ENCODE data around the gene OS9.

The OS9 gene

GRCh38 chr12:57754411-57755193, 60.7 kb downstream of the OS9 start, which contains the start of gene MARCHF9:
Gene MARCHF9, plus strand, starts transcription at chr12:57755103. Its CDS starts 426 bp downstream, at chr12:57755529.
- DNase-seq = peak; percentile 83

- DNase-seq = no peak
These were observed 61.2 kb downstream of the OS9 start for GRCh38 chr12:57755194-57755453.

DNA sequence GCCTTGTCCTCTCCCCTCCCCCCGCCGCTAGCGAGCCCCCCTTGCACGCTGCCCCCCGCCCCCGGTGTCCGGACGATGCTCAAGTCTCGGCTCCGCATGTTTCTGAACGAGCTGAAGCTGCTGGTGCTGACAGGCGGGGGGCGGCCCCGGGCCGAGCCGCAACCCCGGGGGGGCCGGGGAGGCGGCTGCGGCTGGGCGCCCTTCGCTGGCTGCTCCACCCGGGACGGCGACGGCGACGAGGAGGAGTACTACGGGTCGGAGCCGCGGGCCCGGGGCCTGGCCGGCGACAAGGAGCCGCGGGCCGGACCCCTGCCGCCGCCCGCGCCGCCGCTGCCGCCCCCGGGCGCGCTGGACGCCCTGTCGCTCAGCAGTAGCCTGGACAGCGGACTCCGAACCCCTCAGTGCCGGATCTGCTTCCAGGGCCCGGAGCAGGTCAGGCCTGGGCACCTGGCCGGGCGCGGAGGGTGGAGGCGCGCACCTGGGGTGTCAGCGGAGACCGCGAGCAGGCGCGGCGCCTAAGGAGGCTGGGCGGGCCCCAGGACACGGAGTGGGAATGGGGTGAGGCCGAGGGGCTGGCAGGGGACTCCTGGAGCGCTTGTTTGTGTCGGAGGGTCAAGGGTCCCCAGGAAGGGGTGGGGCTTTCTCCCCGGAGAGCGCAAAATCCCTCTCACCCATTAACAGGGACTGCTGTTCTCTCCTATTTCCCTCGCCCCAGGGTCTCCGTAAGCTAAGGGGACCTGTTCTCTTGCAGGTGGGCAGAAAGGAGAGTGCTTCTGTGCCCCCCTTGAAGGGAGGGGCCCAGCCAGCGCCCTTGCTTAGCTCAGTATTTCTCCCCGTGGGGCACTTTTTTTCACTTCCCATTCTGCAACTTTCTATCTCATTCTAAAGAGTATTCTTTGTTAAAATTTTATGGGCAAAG, 61.8 kb downstream of the OS9 start:
- peak; percentile 35 for DNase-seq

DNA sequence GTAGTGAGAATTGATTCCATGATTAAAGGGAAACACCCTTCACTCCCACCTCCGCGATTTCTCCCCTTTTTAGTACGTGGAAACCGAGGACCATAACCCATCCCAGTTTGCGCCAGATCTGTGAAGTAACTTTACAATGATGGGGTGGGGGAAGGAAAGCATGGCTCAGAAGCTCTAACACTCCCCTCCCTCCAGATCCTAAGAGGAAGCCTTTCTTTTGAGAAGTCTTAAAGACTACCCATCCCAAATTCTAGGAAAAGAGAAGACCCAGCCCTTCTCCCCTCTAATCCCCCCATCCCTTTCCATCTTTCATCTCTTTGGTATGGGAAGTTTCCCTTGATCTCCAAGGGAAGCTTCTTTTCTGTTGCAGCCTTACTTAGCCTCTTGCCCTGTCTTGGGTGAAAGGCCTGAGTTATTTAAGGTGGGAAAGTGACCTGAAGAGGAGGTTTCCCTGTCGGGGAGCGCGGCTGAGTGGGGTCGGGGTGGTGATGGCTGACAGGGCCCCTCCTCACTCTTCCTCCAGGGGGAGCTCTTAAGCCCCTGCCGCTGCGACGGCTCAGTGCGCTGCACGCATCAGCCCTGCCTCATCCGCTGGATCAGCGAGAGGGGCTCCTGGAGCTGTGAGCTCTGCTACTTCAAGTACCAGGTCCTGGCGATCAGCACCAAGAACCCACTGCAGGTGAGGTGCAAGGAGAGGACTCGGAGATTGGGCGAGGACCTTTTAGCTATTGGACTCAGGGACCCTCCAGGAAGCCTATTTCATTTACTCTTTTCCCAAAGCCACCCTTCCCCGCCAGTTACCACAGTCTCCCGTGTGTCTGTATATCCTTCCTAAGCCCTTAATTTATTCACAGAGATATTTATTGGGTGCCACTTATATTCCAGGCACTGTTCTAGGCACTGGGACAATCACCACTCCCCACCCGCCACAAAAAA, 62.7 kb downstream of the OS9 start:
- DNase-seq = peak; percentile 68

- no peak for DNase-seq
These were observed 63.8 kb downstream of the OS9 start for GRCh38 chr12:57757771-57758170.

DNA sequence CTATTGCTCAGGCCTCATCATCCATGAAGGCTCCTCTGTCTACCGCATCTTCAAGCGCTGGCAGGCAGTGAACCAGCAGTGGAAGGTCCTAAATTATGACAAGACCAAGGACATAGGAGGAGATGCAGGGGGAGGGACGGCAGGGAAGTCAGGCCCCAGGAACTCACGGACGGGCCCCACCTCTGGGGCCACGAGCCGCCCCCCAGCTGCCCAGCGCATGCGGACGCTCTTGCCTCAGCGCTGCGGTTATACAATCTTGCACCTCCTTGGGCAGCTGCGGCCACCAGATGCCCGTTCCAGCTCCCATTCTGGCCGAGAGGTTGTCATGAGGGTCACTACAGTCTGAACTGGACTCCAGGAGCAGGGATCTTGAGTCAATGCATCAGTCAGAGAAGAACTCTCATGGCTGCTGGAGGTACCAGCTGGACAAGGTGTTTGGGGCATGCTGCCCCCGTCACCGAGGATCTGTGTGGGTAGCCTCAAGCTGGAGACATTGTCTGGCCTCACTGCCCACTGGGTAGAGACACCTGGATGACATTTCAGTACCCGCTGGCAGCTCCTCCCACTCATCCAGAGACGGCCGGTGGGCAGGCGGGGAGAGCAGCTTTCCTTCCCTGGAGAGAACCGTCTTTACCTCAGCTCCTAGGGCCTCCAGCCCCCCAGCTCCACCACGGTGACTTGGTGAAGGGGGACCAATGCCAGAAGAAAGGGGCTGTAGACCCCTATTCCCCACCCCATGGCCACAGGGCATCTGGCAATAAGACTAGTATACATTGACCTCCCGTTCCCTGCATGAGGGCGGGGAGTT, 64.8 kb downstream of the OS9 start:
- DNase-seq = no peak

DNA sequence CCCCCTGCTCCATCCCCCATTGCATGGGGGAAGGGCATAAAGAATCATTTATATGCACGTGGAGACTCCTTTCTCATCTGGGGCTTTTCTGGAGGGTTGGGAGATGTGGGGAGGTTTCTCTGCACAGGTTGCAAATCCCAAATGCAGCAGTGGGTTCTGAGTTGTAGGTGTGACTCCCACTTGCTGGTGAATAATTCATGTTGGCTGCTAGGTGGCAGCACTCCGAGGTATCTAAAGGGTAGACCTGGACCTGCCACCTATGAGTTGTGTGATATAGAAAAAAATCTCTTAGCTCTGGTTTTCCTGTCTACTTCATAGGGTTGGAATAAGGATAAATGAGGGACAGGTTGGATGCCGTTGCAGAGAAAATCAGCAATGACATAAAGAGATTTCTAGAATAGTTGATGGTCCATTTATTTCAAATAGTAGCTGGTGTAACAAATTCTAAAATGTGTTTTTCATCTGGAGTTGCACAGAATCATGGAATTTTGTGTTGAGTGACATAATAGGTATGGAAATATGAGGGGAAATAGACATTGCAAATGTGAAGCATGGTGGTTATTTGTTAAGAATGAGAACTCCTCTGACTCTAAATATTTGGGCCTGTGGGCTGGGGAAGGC, 65.5 kb downstream of the OS9 start:
- DNase-seq = peak; percentile 36

GRCh38 chr12:57760347-57760982, 66.5 kb downstream of the OS9 start:
- DNase-seq = no peak

DNA sequence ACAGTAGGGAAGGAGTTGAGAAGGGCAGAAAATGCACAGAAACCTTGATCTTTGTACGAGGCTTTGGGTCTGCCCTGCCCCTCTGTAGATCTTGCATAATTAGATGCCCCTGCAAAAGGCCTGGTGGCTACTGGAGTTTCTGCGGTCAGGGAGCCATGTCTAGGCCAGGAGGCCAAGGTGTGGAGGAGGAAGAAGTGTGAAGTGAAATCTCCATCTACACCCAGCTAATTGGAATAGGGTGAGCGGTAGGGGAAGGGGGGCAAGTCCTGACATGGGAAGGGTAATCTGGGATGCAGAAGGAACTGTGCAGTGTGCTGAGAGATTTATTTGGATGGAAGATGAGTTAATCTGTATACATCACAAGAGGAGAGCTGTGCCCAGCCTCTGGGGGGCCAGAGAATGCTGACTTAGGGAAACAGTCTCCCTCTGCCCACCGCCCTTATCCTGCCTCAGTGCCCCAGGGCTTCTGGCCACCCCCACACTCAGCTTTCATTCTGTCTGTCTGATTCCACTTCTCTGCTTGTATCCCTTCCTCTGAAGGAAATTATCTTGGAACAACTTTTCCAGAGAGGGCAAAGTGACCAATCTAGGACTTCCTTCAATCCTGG, 67.6 kb downstream of the OS9 start:
- DNase-seq = no peak

GRCh38 chr12:57762463-57762862, 68.5 kb downstream of the OS9 start:
- DNase-seq = no peak

DNA sequence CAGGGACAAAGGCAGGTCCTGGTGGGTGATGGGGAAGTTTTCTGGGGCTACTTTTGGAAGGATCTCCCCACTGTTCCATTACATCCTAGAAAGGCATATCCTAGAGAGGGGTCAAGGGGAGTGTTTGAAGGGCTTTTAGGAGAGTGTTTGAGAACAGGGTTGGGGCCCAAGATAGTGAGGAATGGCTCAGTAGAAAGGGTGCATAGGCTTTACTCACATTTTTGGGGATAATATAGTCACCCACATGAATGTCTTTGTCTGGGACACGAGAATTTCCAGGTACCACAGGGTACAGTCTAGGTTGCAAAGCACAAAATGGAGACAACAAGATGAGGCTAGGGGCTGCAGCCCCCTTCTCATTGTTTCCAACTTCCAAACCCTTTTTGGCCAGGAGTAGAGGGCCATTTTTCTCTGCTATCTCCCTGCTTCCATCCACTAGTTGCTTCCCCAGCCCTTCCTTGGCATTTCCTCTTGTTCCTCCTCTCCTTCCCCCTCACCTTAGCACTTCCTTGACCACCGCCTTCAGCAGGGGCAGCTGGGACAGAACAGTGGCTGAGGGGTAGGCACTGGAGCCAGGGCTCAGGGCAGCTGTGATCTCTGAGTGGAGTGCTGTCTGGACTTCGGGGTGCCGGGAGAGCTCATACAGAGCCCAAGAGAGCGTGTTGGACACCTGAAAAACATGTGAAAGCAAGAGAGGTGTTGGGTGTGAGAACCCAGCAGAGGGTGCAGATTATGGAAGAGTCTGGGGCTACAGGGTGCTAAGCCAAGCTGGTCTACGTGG, 70.1 kb downstream of the OS9 start:
- no peak for DNase-seq

DNA sequence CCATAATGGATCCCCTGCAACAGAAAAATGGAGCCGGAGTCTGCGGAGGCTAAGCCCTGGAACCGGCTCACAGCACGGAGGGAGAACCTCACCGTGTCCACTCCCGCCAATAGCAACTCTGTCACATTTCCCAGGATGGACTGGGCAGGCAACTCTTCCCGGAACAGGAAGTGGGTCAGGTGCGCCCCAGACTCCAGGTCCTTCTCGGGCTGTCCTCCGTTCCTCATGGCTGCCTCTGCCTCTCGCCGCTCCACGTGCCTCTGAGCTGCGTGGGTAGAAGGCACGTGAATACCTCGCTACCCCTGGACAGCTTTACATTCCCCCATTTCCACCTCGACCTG, 70.7 kb downstream of the OS9 start:
- peak; percentile 34 for DNase-seq

DNA sequence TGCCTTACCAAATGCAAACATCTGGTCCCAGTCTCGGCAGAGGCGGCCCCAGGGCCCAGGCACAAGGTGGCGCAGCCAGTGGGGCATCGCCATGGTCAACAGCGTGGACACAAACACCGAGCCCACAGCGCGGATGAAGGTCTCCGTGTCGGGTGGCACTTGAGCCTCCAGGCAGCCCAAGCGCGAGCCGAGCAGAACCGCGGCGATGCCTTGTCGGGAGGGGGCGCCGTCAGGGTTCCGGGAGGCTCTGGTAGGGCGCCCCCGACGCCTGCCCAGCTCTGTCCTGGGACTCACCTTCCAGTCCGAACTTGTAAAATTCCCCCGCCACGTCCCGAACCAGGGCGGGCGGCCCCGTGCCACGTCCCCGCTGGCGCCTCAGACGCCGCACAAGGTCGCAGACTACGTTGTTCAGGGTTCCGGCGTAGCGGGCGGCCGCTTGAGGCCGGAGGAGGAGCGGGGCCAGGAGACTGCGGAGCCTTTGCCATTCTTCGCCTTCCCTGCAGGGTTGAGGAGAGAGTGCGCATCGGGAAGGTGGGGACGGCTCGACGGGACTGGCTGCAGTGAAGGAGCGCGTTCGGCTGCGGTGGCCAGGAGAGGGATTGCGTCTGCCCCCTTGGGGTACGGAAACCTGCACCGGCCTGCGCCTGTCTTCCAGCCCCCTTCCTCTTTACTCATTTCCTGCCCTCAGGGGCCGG, 71.2 kb downstream of the OS9 start:
- peak; percentile 67 for DNase-seq

GRCh38 chr12:57765698-57766463, 71.9 kb downstream of the OS9 start:
- no peak for DNase-seq

DNA sequence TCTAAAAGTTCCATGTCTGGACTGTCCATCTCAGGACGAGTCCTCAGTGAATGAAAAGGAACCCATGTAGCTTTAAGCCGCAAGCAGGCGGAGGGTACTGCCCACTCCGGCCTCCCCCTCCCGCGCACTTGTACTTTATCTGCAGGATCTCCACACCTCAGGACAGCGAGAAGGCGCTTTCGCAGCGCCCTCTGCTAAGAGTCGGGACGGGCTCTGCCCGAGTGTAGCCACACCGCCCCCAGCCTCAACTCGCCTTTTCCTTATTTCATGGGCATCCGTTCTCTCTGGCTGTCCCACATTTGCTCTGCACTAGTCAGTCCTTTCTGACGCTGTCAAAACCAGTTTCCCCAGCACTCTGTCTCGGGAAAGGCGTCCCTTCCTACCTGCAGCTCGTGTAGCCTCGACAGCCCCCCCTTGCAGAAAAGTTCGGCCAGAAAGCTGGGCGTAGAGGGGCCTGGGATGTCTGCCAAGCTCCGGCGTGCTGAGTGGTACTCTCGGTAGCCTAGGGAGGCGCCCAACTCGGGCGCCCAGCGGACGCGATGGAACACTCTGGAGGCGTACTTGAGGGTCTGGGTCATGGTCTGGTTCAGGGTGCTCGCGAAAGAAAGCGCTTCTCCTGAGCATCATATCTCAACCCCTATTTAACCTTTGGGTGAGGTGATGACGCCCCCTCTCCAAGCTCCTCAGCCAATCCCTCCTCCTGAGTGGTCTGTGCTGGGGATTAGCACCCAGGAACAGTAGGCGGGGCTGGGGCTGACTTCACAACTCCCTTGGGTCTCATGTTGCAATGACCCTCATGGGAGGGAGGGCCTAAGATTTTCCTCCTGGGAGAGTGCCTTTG, 72.8 kb downstream of the OS9 start, which contains the start of gene CYP27B1:
Gene CYP27B1 (minus strand): TSS at position 615 of the 841 bp plus-strand sequence. CDS start 37 bp downstream, at position 578.
- no peak for DNase-seq

DNA sequence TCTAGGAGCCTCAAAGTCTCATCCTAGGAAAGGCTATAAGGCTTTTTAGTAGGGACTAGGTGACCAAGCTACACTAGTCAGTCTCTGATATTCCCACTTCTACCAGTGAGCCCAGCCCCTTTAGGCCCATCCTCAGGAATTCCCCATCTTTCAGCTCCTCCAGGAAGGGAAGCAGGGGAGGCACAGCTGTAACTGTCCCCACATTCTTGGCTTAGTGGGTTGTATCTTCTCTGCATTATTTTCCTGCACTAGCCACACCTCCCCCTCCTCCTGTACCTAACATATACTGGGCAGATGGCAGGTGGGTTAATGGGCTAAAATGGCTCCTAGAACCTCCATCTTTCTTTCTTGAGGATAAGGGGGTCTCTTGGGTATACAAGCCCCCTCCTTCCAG, 73.4 kb downstream of the OS9 start:
- no peak for DNase-seq

- DNase-seq = no peak
These were observed 73.9 kb downstream of the OS9 start for GRCh38 chr12:57767876-57768275.

All from stimulated activated CD4-positive, alpha-beta T cell treated with anti-CD3 and anti-CD28 coated beads, Interleukin-12 subunit alpha, Interleukin-12 subunit beta, amount 100 ng/mL, for 4 hours (primary cell).